Measurements from ENCODE around the gene ST14.
A peak's percentile ranks its signal among the peaks of the same experiment; 100 is the strongest.
"Not testable (repeated sequence)": the region's sequence is repeated elsewhere in the genome, so short reads cannot be mapped to it uniquely, and the experiment has no call there.

Gene ST14

GRCh38 chr11:130165601-130166456 lies 6.2 kb downstream of the ST14 start:
- peak; percentile 85 to 91 (median 87) for DNase-seq

- DNase-seq, result peak; percentile 92 to 97 (median 93)
Measured at GRCh38 chr11:130166457-130166784, 6.8 kb downstream of the ST14 start.

GRCh38 chr11:130167146-130167545 lies 7.6 kb downstream of the ST14 start:
- DNase-seq, result peak in 2 of 3 donors; percentile 53 to 65

- DNase-seq, result no peak
Measured at GRCh38 chr11:130168105-130168504, 8.5 kb downstream of the ST14 start.

GRCh38 chr11:130170345-130170744 lies 10.8 kb downstream of the ST14 start:
- DNase-seq, result no peak

- peak in 1 of 3 donors; percentile 49 for DNase-seq
Measured at GRCh38 chr11:130171534-130171933, 12.0 kb downstream of the ST14 start.

- not testable (repeated sequence) for DNase-seq
Measured at GRCh38 chr11:130172001-130172400, 12.4 kb downstream of the ST14 start.

GRCh38 chr11:130174642-130175041 lies 15.1 kb downstream of the ST14 start:
- DNase-seq, result no peak

- no peak for DNase-seq
Measured at GRCh38 chr11:130175898-130176297, 16.3 kb downstream of the ST14 start.

- no peak for DNase-seq
Measured at GRCh38 chr11:130177782-130178181, 18.2 kb downstream of the ST14 start.

- DNase-seq, result no peak
Measured at GRCh38 chr11:130178441-130179339, 19.1 kb downstream of the ST14 start.

GRCh38 chr11:130179396-130180306 lies 20.1 kb downstream of the ST14 start:
- DNase-seq, result no peak

- DNase-seq, result peak; percentile 72 to 87 (median 82)
Measured at GRCh38 chr11:130180491-130180890, 20.9 kb downstream of the ST14 start.

- no peak for DNase-seq
Measured at GRCh38 chr11:130180896-130181294, 21.3 kb downstream of the ST14 start.

GRCh38 chr11:130181295-130182272 lies 22.0 kb downstream of the ST14 start:
- DNase-seq, result peak; percentile 73 to 89 (median 88)

- no peak for DNase-seq
Measured at GRCh38 chr11:130183878-130184610, 24.5 kb downstream of the ST14 start.

GRCh38 chr11:130187096-130187495 lies 27.5 kb downstream of the ST14 start:
- no peak for DNase-seq

GRCh38 chr11:130188047-130188446 lies 28.5 kb downstream of the ST14 start:
- no peak for DNase-seq

GRCh38 chr11:130188585-130189347 lies 29.2 kb downstream of the ST14 start:
- DNase-seq, result no peak
